RPMI8226 (cell line): ENCODE results near the gene GOPC.
A peak's percentile ranks its signal among the peaks of the same experiment; 100 is the strongest.

Source experiments
- DNase-seq: peaks from one replicate; pipeline ENCODE4 v3.0.0-alpha.2; 2015

GOPC gene

GRCh38 chr6:117595099-117595923 is 7.0 kb downstream of the GOPC start:
- no peak for DNase-seq

- no peak for DNase-seq
Measured at GRCh38 chr6:117592983-117593759, 9.1 kb downstream of the GOPC start.

- DNase-seq, result no peak
Measured at GRCh38 chr6:117591405-117591804, 10.9 kb downstream of the GOPC start.

- DNase-seq, result no peak
Measured at GRCh38 chr6:117590447-117590846, 11.9 kb downstream of the GOPC start.

GRCh38 chr6:117585647-117586046 is 16.7 kb downstream of the GOPC start:
- no peak for DNase-seq

GRCh38 chr6:117574198-117574597 is 28.1 kb downstream of the GOPC start:
- no peak for DNase-seq

- DNase-seq, result no peak
Measured at GRCh38 chr6:117573006-117573680, 29.2 kb downstream of the GOPC start.

- DNase-seq, result no peak
Measured at GRCh38 chr6:117568831-117569410, 33.4 kb downstream of the GOPC start.

GRCh38 chr6:117568247-117568646 is 34.1 kb downstream of the GOPC start:
- DNase-seq, result no peak

GRCh38 chr6:117564681-117565080 is 37.6 kb downstream of the GOPC start:
- DNase-seq, result no peak

GRCh38 chr6:117561128-117561527 is 41.2 kb downstream of the GOPC start:
- no peak for DNase-seq

GRCh38 chr6:117559299-117559698 is 43.0 kb downstream of the GOPC start:
- no peak for DNase-seq

- DNase-seq, result no peak
Measured at GRCh38 chr6:117558818-117559217, 43.5 kb downstream of the GOPC start.

- DNase-seq, result no peak
Measured at GRCh38 chr6:117557951-117558350, 44.4 kb downstream of the GOPC start.

- DNase-seq, result peak; percentile 35
Measured at GRCh38 chr6:117555882-117556498, 46.3 kb downstream of the GOPC start.

- DNase-seq, result no peak
Measured at GRCh38 chr6:117555262-117555849, 47.0 kb downstream of the GOPC start.

- DNase-seq, result no peak
Measured at GRCh38 chr6:117553142-117553541, 49.2 kb downstream of the GOPC start.

GRCh38 chr6:117552618-117553017 is 49.7 kb downstream of the GOPC start:
- no peak for DNase-seq

- DNase-seq, result no peak
Measured at GRCh38 chr6:117550618-117551242, 51.6 kb downstream of the GOPC start.

- DNase-seq, result no peak
Measured at GRCh38 chr6:117550078-117550600, 52.2 kb downstream of the GOPC start.

GRCh38 chr6:117549611-117550010 is 52.7 kb downstream of the GOPC start:
- DNase-seq, result no peak
